NT2/D1 (cell line): ENCODE data around the gene VSIG1.

Experiments
- SUZ12 ChIP-seq: IDR thresholded peaks from 2 replicates; pipeline ENCODE4 v1.6.1; 2011; ENCODE audit not compliant: insufficient read length, insufficient read depth; ENCODE audit errors: extremely low read depth
- YY1 ChIP-seq: IDR thresholded peaks from 2 replicates; pipeline ENCODE4 v1.6.1; 2011; ENCODE audit not compliant: insufficient read length, insufficient read depth
- ZNF274 ChIP-seq: IDR thresholded peaks from 2 replicates; pipeline ENCODE4 v1.6.1; 2011; ENCODE audit warnings: mild to moderate bottlenecking, low read depth, low read length

DNA sequence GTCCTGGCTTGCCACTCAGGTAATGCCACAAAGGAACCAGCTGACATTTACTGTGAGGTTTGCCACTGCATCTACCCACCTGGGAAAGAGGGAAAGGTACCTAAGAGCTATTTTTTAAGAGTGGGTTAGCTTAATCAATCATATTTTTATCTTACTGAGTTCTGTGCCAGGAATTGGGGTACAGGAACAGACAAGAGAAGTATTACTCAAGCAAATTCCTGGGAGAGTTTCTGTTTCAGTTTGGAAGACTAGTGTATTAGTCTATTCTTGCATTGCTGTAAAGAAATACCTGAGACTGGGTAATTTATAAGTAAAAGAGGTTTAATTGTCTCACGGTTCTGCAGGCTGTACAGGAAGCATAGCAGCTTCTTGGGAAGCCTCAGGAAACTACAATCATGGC is 23.3 kb downstream of the VSIG1 start:
- TF ChIP-seq SUZ12: no peak
- TF ChIP-seq ZNF274: no peak
- TF ChIP-seq YY1: no peak
